Gastrocnemius medialis (tissue), 4 donors: ENCODE results near the gene DDX28. TPM values are rescaled to one million over a fixed set of nuclear protein-coding genes. Genes with fewer than 3 reads are reported as not detected.
"Not testable (repeated sequence)": the region's sequence is repeated elsewhere in the genome, so short reads cannot be mapped to it uniquely, and the experiment has no call there.

Experiments
- ATAC-seq, 2 donors: fragments of 150-250 bp; one replicate each; pipeline ENCODE4 v1.9.1; 2016
- DNase-seq, 2 donors: peaks; one replicate each; pipeline ENCODE4 v3.0.0-alpha.2; 2019
- H3K27ac ChIP-seq, 4 donors: fragments of 200-600 bp; sonication (generic); 1 replicate in 1 of 4; 2 replicates in 3 of 4; pipeline ENCODE4 v1.5.1; 2016 to 2018; ENCODE audit warnings: mild to moderate bottlenecking in 2 of 4, moderate library complexity in 1 of 4
- H3K27me3 ChIP-seq, 3 donors: fragments of 200-600 bp; sonication (generic) in 2 of 3; 1 replicate in 1 of 3; 2 replicates in 2 of 3; pipeline versions ENCODE4 v1.5.1 to v1.6.0; 2016 to 2019; ENCODE audit warnings: mild to moderate bottlenecking in 1 of 3, moderate library complexity in 1 of 3
- H3K36me3 ChIP-seq, 2 donors: fragments of 200-600 bp; sonication (generic) in 1 of 2; one replicate each; pipeline ENCODE4 v1.5.1; 2017 to 2018
- H3K4me1 ChIP-seq, 2 donors: fragments of 200-600 bp; sonication (generic) in 1 of 2; one replicate each; pipeline ENCODE4 v1.5.1; 2016 to 2017; ENCODE audit warnings: mild to moderate bottlenecking in 2 of 2
- H3K4me3 ChIP-seq, 4 donors: fragments of 200-600 bp; sonication (generic) in 3 of 4; 1 replicate in 1 of 4; 2 replicates in 3 of 4; pipeline ENCODE4 v1.5.1; 2016 to 2019; ENCODE audit warnings: mild to moderate bottlenecking in 2 of 4
- H3K9me3 ChIP-seq, 3 donors: fragments of 200-600 bp; sonication (generic) in 2 of 3; 1 replicate in 1 of 3; 2 replicates in 2 of 3; pipeline ENCODE4 v1.5.1; 2016 to 2019
- CTCF ChIP-seq, 5 experiments: fragments of 450-650 bp in 3 of 5; fragments of 200-600 bp in 2 of 5; sonication (generic) in 2 of 5; IDR thresholded peaks in 4 of 5; conservative IDR thresholded peaks in 1 of 5; 1 replicate in 4 of 5; 2 replicates in 1 of 5; pipeline ENCODE4 v1.5.1; 2016 to 2019; ENCODE audit warnings: antibody characterized with exemption in 5 of 5, mild to moderate bottlenecking in 3 of 5, moderate library complexity in 3 of 5
- POLR2A ChIP-seq, 2 donors: fragments of 450-650 bp; IDR thresholded peaks; one replicate each; pipeline ENCODE4 v1.6.1; 2017; ENCODE audit warnings: antibody characterized with exemption in 2 of 2, mild to moderate bottlenecking in 2 of 2, moderate library complexity in 2 of 2
- in situ Hi-C, 4 donors: fragments of 200-750 bp; cut with MboI; loops; one replicate each; pipeline versions ENCODE4 v1.15.0 to v1.8.0; 2017; ENCODE audit warnings: low sequenced_read_pairs in 4 of 4
- intact Hi-C: fragments of 100-400 bp; cut with DNase I; formaldehyde crosslinking; loops from one replicate; pipeline ENCODE4 v1.15.1; 2023; ENCODE audit warnings: low total_unique reads
- total RNA-seq, 4 donors: library from RNA; depleted of rRNA; stranded (reverse); fragments of >200 nt; gene quantifications; one replicate each; pipeline versions ENCODE4 v1.1.0 to v1.2.3, GENCODE V29; 2016

The DDX28 gene
- total RNA-seq, 4 donors from 2014 or later, result 6.2 to 16.1 (median 10.4) TPM

- TF ChIP-seq POLR2A (IDR thresholded peaks at IDR 0.05) (no peak), CTCF (IDR thresholded peaks at IDR 0.05 in 4 of 5, conservative IDR thresholded peaks at IDR 0.05 in 1 of 5) (no peak)
- intact Hi-C loops (no loop called here), in situ Hi-C loops (no loop called here)
- no peak for DNase-seq
- H3K36me3 ChIP-seq, result no peaks in the 10 kb centered on the region
- H3K4me1 ChIP-seq, result no peaks in the 10 kb centered on the region
- ATAC-seq, result no peak
- H3K27ac ChIP-seq, result no peak overlapping the region
- no peak overlapping the region for H3K4me3 ChIP-seq
- no peaks in the 10 kb centered on the region for H3K9me3 ChIP-seq
- H3K27me3 ChIP-seq, result no peaks in the 10 kb centered on the region
Measured at GRCh38 chr16:67976205-67976604, 46.8 kb downstream of the DDX28 start.

GRCh38 chr16:67975321-67976105, 47.5 kb downstream of the DDX28 start:
- intact Hi-C loops, result no loop called here
- Histone ChIP-seq H3K27ac (no peak overlapping the region), H3K4me1 (no peaks in the 10 kb centered on the region), H3K27me3 (no peaks in the 10 kb centered on the region), H3K9me3 (no peaks in the 10 kb centered on the region), H3K36me3 (no peaks in the 10 kb centered on the region), H3K4me3 (no peak overlapping the region)
- DNase-seq, result no peak
- ATAC-seq, result no peak
- TF ChIP-seq POLR2A (IDR thresholded peaks at IDR 0.05), result no peak
- no peak for TF ChIP-seq CTCF (IDR thresholded peaks at IDR 0.05 in 4 of 5, conservative IDR thresholded peaks at IDR 0.05 in 1 of 5)
- in situ Hi-C loops, result no loop called here

GRCh38 chr16:67972285-67972684, 50.7 kb downstream of the DDX28 start:
- H3K4me3 ChIP-seq, DNase-seq, intact Hi-C loops, in situ Hi-C loops, H3K9me3 ChIP-seq, H3K4me1 ChIP-seq, H3K27me3 ChIP-seq, H3K36me3 ChIP-seq, H3K27ac ChIP-seq, ATAC-seq: not testable (repeated sequence)

GRCh38 chr16:67971111-67971510, 51.9 kb downstream of the DDX28 start:
- Histone ChIP-seq H3K27me3 (no peaks in the 10 kb centered on the region), H3K4me3 (no peak overlapping the region), H3K36me3 (no peaks in the 10 kb centered on the region), H3K27ac (no peak overlapping the region), H3K4me1 (peaks cover 17 to 21% of the 10 kb centered on the region in 2 donors), H3K9me3 (no peaks in the 10 kb centered on the region)
- in situ Hi-C loops, result no loop called here
- ATAC-seq, result no peak
- DNase-seq, result no peak
- no peak for TF ChIP-seq POLR2A (IDR thresholded peaks at IDR 0.05)
- TF ChIP-seq CTCF (IDR thresholded peaks at IDR 0.05 in 4 of 5, conservative IDR thresholded peaks at IDR 0.05 in 1 of 5), result no peak
- intact Hi-C loops, result no loop called here

Other genes with a start within 250 kb of the DDX28 start
- 10 to 100 TPM; 12.6 to 46.6 (median 14.8) TPM for gene RANBP10, start 216.7 kb downstream of the DDX28 start, total RNA-seq
- 10 to 100 TPM in 1 of 4 donors, under 1 TPM in 2, not detected in 1; 0.27 to 11.0 (median 0.56) TPM for gene TSNAXIP1, start 216.3 kb downstream of the DDX28 start, total RNA-seq
- gene THAP11, start 180.9 kb downstream of the DDX28 start, total RNA-seq, result 100 to 1,000 TPM in 2 of 4 donors, 10 to 100 TPM in 2; 61.9 to 120 (median 102) TPM
- 100 to 1,000 TPM in 3 of 4 donors, 10 to 100 TPM in 1; 60.1 to 210 (median 114) TPM for gene NUTF2, start 176.3 kb downstream of the DDX28 start, total RNA-seq
- 10 to 100 TPM; 14.9 to 41.2 (median 20.0) TPM for gene CENPT, start 175.5 kb downstream of the DDX28 start, total RNA-seq
- 10 to 100 TPM; 27.5 to 58.9 (median 48.5) TPM for gene EDC4, start 150.2 kb downstream of the DDX28 start, total RNA-seq
- gene NRN1L, start 138.3 kb downstream of the DDX28 start, total RNA-seq, result 1 to 10 TPM in 2 of 4 donors, under 1 TPM in 1, not detected in 1; 0.87 to 2.8 (median 1.1) TPM
- gene PSKH1, start 130.0 kb downstream of the DDX28 start, total RNA-seq, result 10 to 100 TPM in 1 of 4 donors, 1 to 10 TPM in 3; 4.1 to 12.7 (median 6.9) TPM
- gene CTRL, start 91.4 kb downstream of the DDX28 start, total RNA-seq, result under 1 TPM in 1 of 4 donors, not detected in 3; 0.27 TPM
- gene PSMB10, start 86.4 kb downstream of the DDX28 start, total RNA-seq, result 10 to 100 TPM; 18.3 to 41.4 (median 23.9) TPM
- gene LCAT, start 79.1 kb downstream of the DDX28 start, total RNA-seq, result 10 to 100 TPM in 1 of 4 donors, 1 to 10 TPM in 3; 2.5 to 18.7 (median 3.5) TPM
- 10 to 100 TPM; 10.4 to 30.8 (median 15.8) TPM for gene SLC12A4, start 54.6 kb downstream of the DDX28 start, total RNA-seq
- gene DPEP3, start 42.7 kb downstream of the DDX28 start, total RNA-seq, result not detected
- under 1 TPM in 2 of 4 donors, not detected in 2; 0.26 to 0.38 TPM for gene DPEP2, start 23.7 kb downstream of the DDX28 start, total RNA-seq
- gene DPEP2NB, start 7.3 kb downstream of the DDX28 start, total RNA-seq, result not detected
- gene DUS2, start 52 bp upstream of the DDX28 start, total RNA-seq, result 1 to 10 TPM; 4.5 to 9.6 (median 7.1) TPM
- 10 to 100 TPM; 47.9 to 72.7 (median 70.7) TPM for gene NFATC3, start 62.1 kb upstream of the DDX28 start, total RNA-seq
- gene ESRP2, start 212.9 kb upstream of the DDX28 start, total RNA-seq, result under 1 TPM in 3 of 4 donors, not detected in 1; 0.11 to 0.51 (median 0.13) TPM
- 10 to 100 TPM; 67.8 to 91.3 (median 84.8) TPM for gene PLA2G15, start 222.1 kb upstream of the DDX28 start, total RNA-seq
- gene SLC7A6, start 241.3 kb upstream of the DDX28 start, total RNA-seq, result 100 to 1,000 TPM in 3 of 4 donors, 10 to 100 TPM in 1; 97.3 to 205 (median 117) TPM